GM18907 (cell line): Measurements from ENCODE around the gene ANKRD44.
"Not testable (repeated sequence)": the region's sequence is repeated elsewhere in the genome, so short reads cannot be mapped to it uniquely, and the experiment has no call there.

Experiments used
- ATAC-seq: cut with Tn5 transposase; IDR thresholded peaks from one replicate; pipeline ENCODE4 v1.9.1; 2021; ENCODE audit warnings: mild to moderate bottlenecking, moderate library complexity; ENCODE audit not compliant: unreplicated experiment

Gene ANKRD44

GRCh38 chr2:197241153-197241552 lies 69.4 kb downstream of the ANKRD44 start:
- no peak for ATAC-seq

- ATAC-seq, result no peak
Observed at GRCh38 chr2:197240421-197241041, 70.0 kb downstream of the ANKRD44 start.

- ATAC-seq, result not testable (repeated sequence)
Observed at GRCh38 chr2:197240018-197240417, 70.6 kb downstream of the ANKRD44 start.

- ATAC-seq, result peak; percentile 67
Observed at GRCh38 chr2:197239434-197239833, 71.1 kb downstream of the ANKRD44 start.

GRCh38 chr2:197238043-197238365 lies 72.6 kb downstream of the ANKRD44 start:
- ATAC-seq, result peak; percentile 58

GRCh38 chr2:197237291-197238042 lies 73.1 kb downstream of the ANKRD44 start:
- ATAC-seq, result no peak

GRCh38 chr2:197236816-197237215 lies 73.8 kb downstream of the ANKRD44 start:
- ATAC-seq, result no peak

GRCh38 chr2:197236159-197236558 lies 74.4 kb downstream of the ANKRD44 start:
- no peak for ATAC-seq

- no peak for ATAC-seq
Observed at GRCh38 chr2:197235711-197236110, 74.9 kb downstream of the ANKRD44 start.

- ATAC-seq, result no peak
Observed at GRCh38 chr2:197234671-197235191, 75.8 kb downstream of the ANKRD44 start.

- ATAC-seq, result no peak
Observed at GRCh38 chr2:197233473-197233872, 77.1 kb downstream of the ANKRD44 start.

- no peak for ATAC-seq
Observed at GRCh38 chr2:197232010-197232409, 78.6 kb downstream of the ANKRD44 start.

- no peak for ATAC-seq
Observed at GRCh38 chr2:197229509-197230443, 80.8 kb downstream of the ANKRD44 start.

- no peak for ATAC-seq
Observed at GRCh38 chr2:197223451-197223850, 87.1 kb downstream of the ANKRD44 start.

GRCh38 chr2:197219636-197220035 lies 90.9 kb downstream of the ANKRD44 start:
- no peak for ATAC-seq

- no peak for ATAC-seq
Observed at GRCh38 chr2:197217541-197217940, 93.0 kb downstream of the ANKRD44 start.

- ATAC-seq, result peak; percentile 68
Observed at GRCh38 chr2:197216361-197216979, 94.1 kb downstream of the ANKRD44 start.

GRCh38 chr2:197215748-197216360 lies 94.7 kb downstream of the ANKRD44 start:
- peak; percentile 42 for ATAC-seq

- ATAC-seq, result no peak
Observed at GRCh38 chr2:197212344-197213262, 98.0 kb downstream of the ANKRD44 start.
